Activated naive CD8-positive, alpha-beta T cell treated with anti-CD3 and anti-CD28 coated beads for 36 hours (primary cell): ENCODE results near the gene MANSC1. TPM values are rescaled to one million over a fixed set of nuclear protein-coding genes. Genes with fewer than 3 reads are reported as not detected.

Source experiments
- DNase-seq: peaks from one replicate; pipeline ENCODE4 v3.0.0; 2021
- H3K27ac Mint-ChIP-seq: one replicate; pipeline ENCODE4 v1.8.0; 2022; ENCODE audit warnings: mild to moderate bottlenecking, moderate library complexity, mixed read lengths
- H3K27me3 Mint-ChIP-seq: one replicate; pipeline ENCODE4 v1.8.0; 2022; ENCODE audit warnings: mild to moderate bottlenecking, mixed read lengths
- H3K36me3 Mint-ChIP-seq: one replicate; pipeline ENCODE4 v1.8.0; 2021; ENCODE audit warnings: mild to moderate bottlenecking, mixed read lengths
- H3K4me1 Mint-ChIP-seq: one replicate; pipeline ENCODE4 v1.8.0; 2021; ENCODE audit warnings: mixed read lengths
- H3K4me3 Mint-ChIP-seq: one replicate; pipeline ENCODE4 v1.8.0; 2022; ENCODE audit warnings: mild to moderate bottlenecking, moderate library complexity, mixed read lengths
- H3K9me3 Mint-ChIP-seq: one replicate; pipeline ENCODE4 v1.8.0; 2022; ENCODE audit warnings: mixed read lengths
- total RNA-seq, 2 experiments: library from RNA; stranded (reverse); gene quantifications; one replicate each; pipeline ENCODE4 v1.2.3, GENCODE V29; 2021

The MANSC1 gene
- under 1 TPM; 0.43 to 0.76 TPM for total RNA-seq

DNA sequence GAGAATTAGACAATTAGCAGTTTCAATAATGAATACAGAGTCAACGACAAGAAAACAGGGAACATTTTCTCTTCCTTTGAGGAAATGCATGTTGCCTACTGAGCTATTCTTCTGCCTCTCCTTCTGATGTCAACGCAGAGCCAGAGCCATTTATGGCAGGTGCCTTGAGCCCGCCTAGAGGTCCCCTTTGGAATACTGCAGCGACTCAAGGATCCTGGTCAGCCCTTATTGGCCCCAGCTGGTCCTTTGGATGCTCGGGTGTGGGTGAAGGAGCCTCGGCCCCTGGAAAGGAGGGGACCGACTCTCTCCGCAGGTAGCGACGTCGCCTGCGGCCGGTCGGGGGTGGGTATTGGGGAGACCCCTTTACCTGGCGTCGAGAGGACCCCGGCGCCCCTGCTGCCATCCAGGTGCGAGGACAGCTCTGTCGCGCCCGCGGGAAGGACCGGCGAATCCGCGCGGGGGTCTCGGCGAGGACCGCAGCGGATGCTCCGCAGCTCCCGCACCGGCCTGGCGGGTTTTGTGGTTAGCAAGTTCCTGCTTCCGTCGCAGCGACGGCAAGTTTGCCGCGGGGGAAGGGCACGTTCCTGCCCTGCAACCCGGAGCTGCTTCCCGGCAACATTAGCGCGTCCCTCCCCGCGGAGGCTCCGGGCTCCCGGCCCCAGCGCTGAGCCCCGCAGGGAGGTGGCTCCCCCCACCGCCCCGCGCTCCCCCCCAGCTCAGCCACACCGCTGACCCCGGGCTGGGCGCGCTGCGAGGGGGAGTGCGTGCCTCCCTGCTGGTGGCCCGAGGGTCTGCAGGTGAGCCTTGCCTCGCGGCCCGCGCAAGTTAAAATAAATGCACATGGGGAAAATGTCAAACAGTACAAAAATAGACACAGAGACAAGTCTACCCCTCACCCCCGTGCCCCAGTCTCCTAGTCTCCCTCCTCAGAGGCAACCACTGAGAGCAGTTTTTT, at the start of gene MANSC1:
TSS of gene MANSC1 (minus strand) at position 532 of the 955 bp plus-strand sequence. CDS start 6,928 bp downstream, outside the sequence.
- Mint-ChIP-seq H3K4me1 (peaks cover 16% of the 10 kb centered on the region), H3K27ac (no peak within 1 kb of the TSS), H3K36me3 (peaks cover 3% of the 10 kb centered on the region), H3K4me3 (peak within 1 kb of the TSS; percentile 61), H3K9me3 (peaks cover 4% of the 10 kb centered on the region), H3K27me3 (no peaks in the 10 kb centered on the region)
- peak; percentile 44 for DNase-seq

DNA sequence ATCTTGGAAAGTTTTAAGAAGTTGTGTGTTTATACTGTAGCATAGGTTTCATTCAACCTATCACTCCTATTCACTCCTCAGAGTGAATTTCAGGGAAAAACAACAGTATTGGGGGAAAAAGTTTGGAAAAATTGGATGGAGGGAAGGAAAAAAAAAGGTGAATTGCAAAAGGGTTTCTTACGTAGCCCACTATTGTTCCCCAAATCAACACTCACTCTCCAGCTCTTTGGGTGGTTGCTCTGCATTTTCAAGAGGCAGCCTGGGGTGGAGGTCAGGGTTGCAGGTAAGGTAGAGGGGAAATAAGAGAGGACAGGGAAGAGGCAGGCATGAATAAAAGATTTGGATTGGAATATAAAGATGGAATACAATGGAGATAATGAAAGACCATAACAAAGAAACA, 49.1 kb upstream of the MANSC1 start:
- peaks cover 18% of the 10 kb centered on the region for H3K4me1 Mint-ChIP-seq
- peaks cover 35% of the 10 kb centered on the region for H3K36me3 Mint-ChIP-seq
- no peak overlapping the region for H3K27ac Mint-ChIP-seq
- no peak overlapping the region for H3K4me3 Mint-ChIP-seq
- DNase-seq, result no peak
- H3K9me3 Mint-ChIP-seq, result peaks cover 6% of the 10 kb centered on the region
- no peaks in the 10 kb centered on the region for H3K27me3 Mint-ChIP-seq

DNA sequence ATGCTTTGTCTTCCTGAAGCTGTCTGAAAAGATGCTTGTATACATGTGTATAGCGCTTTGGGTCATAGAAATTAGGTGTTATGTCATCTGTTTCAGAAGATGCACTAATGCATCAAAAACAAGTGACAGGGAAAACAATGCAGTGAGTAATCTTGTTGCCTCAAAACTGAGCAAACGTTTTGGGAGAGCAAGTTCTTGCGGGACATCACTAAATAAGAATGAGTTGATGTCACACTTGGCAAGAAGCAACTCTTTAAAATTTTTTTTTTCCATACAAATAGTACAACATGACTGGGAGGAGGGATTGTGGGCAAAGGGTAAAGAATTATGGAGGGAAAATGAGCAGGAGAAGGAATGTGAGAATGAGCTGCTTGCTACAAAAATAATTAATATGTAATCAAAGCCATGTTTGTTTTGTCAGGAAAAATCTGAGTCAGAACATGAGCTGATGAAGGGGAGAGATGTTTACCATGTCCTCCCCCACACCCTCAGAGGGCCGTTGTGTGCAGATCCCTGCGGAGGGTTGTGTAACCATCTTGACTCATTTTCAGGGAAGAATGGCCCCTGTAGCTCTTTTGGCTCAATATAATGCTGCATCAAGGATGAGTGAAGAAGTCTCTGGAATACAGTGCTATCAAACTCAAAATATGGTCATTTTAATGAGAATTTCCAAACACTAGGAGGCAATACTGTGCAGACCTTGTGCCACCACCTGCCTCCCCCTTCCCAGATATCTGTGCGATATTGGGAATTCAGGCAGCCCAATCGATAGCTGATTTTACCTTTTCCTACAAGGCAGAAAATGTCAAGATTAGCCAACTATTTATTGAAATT, 48.2 kb upstream of the MANSC1 start:
- peaks cover 11% of the 10 kb centered on the region for H3K4me1 Mint-ChIP-seq
- H3K9me3 Mint-ChIP-seq, result peaks cover 6% of the 10 kb centered on the region

DNA sequence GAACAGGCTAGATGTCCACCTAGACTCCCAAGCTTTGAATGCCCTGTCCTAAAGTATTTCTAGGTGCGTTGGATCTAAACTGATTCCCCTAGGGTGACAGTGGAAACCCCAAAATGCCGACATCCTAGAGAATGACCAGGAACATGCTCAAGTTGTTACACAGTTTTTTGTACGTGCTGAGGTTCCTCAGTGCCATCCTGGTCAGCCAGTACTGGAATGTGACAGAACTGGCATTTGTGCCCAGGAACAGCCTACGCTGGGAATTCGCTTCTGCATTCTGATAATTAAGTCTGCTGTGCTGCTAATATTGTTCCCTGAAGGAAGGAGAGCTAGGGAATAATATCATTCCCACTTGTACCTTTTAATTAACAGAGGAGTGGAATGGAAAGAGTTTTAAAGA, 47.1 kb upstream of the MANSC1 start:
- DNase-seq, result no peak
- peaks cover 8% of the 10 kb centered on the region for H3K4me1 Mint-ChIP-seq
- no peak overlapping the region for H3K4me3 Mint-ChIP-seq
- peaks cover 6% of the 10 kb centered on the region for H3K9me3 Mint-ChIP-seq
- no peaks in the 10 kb centered on the region for H3K27me3 Mint-ChIP-seq
- H3K27ac Mint-ChIP-seq, result no peak overlapping the region
- H3K36me3 Mint-ChIP-seq, result peaks cover 27% of the 10 kb centered on the region

More for the DNA sequence above, 48.2 kb upstream of the MANSC1 start:
- no peak for DNase-seq
- H3K36me3 Mint-ChIP-seq, result peaks cover 28% of the 10 kb centered on the region
- H3K4me3 Mint-ChIP-seq, result no peak overlapping the region
- H3K27ac Mint-ChIP-seq, result no peak overlapping the region
- H3K27me3 Mint-ChIP-seq, result no peaks in the 10 kb centered on the region

DNA sequence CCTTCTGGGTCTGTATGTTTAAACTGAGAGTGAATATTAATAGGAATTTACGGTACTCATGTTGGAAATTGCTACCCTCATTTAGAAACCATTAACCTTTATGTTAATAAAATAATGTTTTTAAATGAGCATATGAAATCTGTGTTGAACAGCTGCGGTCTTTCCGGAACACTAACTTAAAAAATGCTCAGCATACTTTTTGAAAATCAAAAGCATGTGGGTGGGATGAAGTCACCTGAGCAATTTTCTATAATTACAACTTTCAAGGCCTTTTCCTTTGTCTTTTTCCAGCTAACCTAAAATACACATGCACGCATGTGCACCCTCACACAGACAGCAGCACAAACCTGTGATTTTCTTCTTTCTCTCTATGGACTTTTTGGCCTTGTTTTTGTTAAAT, 46.7 kb upstream of the MANSC1 start:
- Mint-ChIP-seq H3K4me3 (no peak overlapping the region), H3K9me3 (peaks cover 4% of the 10 kb centered on the region), H3K4me1 (peaks cover 8% of the 10 kb centered on the region), H3K36me3 (peaks cover 25% of the 10 kb centered on the region), H3K27ac (no peak overlapping the region), H3K27me3 (no peaks in the 10 kb centered on the region)
- no peak for DNase-seq

DNA sequence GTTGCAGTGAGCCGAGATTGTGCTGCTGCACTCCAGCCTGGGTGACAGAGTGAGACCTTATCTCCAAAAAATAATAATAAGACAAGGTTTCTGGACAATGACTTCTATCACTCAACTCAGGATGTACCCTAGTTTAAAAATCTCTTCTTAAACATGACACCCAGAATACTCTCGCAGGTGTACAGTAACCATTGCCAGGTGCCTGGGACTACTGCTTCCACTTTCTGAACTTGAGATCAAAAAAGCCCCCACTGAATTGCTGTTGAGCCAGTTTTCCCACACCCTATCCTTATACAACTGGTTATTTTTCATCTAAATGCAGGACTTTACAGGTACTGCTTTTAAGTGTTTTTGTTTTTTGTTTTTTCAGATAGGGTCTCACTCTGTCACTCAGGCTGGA, 43.1 kb upstream of the MANSC1 start:
- H3K4me3 Mint-ChIP-seq, result no peak overlapping the region
- H3K4me1 Mint-ChIP-seq, result peaks cover 1% of the 10 kb centered on the region
- no peak overlapping the region for H3K27ac Mint-ChIP-seq
- H3K27me3 Mint-ChIP-seq, result no peaks in the 10 kb centered on the region
- DNase-seq, result no peak
- no peaks in the 10 kb centered on the region for H3K9me3 Mint-ChIP-seq
- H3K36me3 Mint-ChIP-seq, result peaks cover 20% of the 10 kb centered on the region

DNA sequence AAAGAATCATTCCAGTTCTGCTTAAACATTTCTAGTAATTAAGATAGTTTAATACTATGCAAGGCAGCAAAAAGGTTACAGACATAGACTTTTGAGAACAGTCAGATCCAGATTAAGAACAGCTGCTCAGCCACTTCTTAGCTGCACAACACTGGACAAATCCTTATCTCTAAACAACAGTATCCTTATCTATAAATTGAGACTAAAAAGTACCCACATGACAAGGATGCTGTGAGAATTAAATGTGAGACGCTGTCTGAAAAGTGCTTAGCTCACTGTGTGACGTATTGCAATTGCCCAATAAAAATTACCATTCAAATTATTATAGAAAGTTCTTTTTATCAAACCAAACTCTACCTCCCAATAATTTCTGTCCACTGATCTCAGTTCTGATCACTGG, 42.4 kb upstream of the MANSC1 start:
- H3K27ac Mint-ChIP-seq, result no peak overlapping the region
- H3K36me3 Mint-ChIP-seq, result peaks cover 20% of the 10 kb centered on the region
- no peaks in the 10 kb centered on the region for H3K9me3 Mint-ChIP-seq
- H3K4me3 Mint-ChIP-seq, result no peak overlapping the region
- H3K4me1 Mint-ChIP-seq, result peaks cover 3% of the 10 kb centered on the region
- no peaks in the 10 kb centered on the region for H3K27me3 Mint-ChIP-seq
- no peak for DNase-seq

DNA sequence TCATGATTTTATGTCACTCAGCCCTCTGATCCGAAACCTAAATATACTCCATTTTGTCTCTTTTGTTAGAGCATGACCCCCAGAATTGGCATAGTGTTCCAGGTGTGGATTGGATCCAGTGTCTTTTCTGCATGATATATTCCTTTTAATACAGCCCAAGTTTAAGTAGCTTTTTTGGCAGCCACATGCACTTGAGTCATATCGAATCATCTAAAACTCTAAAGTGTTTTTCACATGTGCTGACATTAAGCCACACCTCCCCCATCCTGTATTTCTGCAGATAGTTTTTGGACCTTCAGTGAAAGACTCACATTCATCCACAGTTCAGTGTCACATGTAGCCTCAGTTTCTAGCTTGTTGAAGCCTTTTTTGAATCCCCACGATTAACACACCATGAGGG, 37.5 kb upstream of the MANSC1 start:
- peaks cover 38% of the 10 kb centered on the region for H3K36me3 Mint-ChIP-seq
- no peak overlapping the region for H3K4me3 Mint-ChIP-seq
- H3K9me3 Mint-ChIP-seq, result peaks cover 2% of the 10 kb centered on the region
- peaks cover 24% of the 10 kb centered on the region for H3K4me1 Mint-ChIP-seq
- peak overlapping the region; percentile 43 for H3K27ac Mint-ChIP-seq
- no peaks in the 10 kb centered on the region for H3K27me3 Mint-ChIP-seq
- DNase-seq, result no peak

DNA sequence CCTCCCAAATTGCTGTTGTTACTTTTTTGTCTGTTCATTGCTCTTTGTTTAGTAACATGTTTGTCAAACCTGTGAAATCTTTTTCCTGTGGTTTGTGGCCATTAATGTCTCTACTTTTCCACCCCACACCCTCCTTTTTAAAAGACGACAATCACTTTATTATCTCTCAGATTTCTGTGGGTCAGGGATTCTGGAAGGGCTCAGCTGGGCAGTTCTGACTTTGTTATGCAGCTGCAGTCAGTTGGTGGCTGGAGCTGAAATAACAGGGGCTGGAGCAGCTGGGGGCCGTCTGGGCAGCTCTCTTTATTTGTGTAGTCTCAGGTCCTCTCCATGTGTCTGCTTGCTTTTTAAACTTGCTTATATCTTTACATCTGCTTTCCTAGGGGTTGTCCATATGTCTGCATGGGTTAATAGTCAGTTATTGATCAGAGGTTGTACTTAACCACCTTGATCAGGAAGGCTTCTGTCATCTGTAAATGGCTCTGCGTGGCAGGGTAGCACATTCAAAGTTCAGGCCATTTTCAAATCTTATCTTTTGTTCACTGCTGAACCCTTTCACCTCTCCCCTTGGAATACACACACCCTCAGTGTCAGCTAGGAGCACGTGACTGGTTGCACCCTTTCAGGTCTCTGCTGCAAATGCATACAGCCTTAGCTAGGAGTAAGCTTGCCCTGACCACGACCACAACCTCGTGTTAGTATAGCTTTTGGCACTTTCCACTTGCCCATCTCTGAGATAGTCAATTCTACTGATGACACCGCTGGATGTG, 34.7 kb upstream of the MANSC1 start:
- Mint-ChIP-seq H3K27me3 (no peaks in the 10 kb centered on the region), H3K9me3 (peaks cover 3% of the 10 kb centered on the region), H3K27ac (peak overlapping the region; percentile 81), H3K36me3 (peaks cover 52% of the 10 kb centered on the region), H3K4me3 (no peak overlapping the region), H3K4me1 (peaks cover 33% of the 10 kb centered on the region)
- peak; percentile 50 for DNase-seq

DNA sequence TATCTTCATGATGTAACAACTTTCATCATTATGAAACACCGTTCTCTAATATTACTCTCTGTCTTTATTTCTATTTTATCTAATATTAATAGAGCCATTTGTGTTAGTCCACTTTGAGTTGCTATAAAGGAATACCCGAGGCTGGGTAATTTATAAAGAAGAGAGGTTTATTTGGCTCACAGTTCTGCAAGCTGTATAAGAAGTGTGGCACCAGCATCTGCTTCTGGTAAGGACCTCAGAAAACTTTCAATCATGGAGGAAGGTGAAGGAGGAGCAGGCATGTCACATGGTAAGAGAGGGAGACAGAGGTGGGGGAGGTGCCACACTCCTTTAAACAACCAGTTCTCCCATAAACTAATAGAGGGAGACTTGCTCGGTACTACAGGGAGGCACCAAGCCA, 31.9 kb upstream of the MANSC1 start:
- Mint-ChIP-seq H3K27me3 (no peaks in the 10 kb centered on the region), H3K36me3 (peaks cover 56% of the 10 kb centered on the region), H3K9me3 (peaks cover 3% of the 10 kb centered on the region), H3K4me1 (peaks cover 32% of the 10 kb centered on the region), H3K4me3 (no peak overlapping the region), H3K27ac (no peak overlapping the region)
- no peak for DNase-seq

DNA sequence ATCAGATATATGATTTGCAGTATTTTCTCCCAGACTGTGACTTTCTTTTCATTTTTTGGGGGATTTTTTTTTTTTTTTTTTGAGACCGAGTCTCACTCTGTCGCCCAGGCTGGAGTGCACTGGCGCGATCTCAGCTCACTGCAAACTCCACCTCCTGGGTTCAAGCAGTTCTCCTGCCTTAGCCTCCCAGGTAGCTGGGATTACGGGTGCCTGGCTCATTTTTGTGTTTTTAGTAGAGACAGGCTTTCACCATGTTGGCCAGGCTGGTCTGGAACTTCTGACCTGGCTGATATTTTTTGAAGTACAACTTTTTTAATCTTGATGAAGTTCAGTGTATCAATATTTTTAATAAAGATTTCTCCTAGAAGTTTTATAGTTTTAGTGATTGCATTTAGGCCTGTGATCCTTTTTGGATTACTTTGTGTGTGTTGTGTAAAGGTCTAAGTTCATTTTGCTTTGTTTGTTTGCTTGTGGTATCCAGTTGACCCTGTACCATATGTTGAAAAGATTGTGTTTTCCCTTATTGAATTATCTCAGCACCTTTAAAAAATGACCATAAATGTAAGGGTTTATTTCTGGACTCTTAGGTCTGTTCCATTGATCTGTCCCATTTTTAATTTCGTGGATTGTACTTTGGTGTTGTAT, 31.0 kb upstream of the MANSC1 start:
- no peak overlapping the region for H3K27ac Mint-ChIP-seq
- H3K36me3 Mint-ChIP-seq, result peaks cover 55% of the 10 kb centered on the region
- no peaks in the 10 kb centered on the region for H3K27me3 Mint-ChIP-seq
- peaks cover 31% of the 10 kb centered on the region for H3K4me1 Mint-ChIP-seq
- H3K4me3 Mint-ChIP-seq, result no peak overlapping the region
- no peak for DNase-seq
- H3K9me3 Mint-ChIP-seq, result peaks cover 3% of the 10 kb centered on the region

DNA sequence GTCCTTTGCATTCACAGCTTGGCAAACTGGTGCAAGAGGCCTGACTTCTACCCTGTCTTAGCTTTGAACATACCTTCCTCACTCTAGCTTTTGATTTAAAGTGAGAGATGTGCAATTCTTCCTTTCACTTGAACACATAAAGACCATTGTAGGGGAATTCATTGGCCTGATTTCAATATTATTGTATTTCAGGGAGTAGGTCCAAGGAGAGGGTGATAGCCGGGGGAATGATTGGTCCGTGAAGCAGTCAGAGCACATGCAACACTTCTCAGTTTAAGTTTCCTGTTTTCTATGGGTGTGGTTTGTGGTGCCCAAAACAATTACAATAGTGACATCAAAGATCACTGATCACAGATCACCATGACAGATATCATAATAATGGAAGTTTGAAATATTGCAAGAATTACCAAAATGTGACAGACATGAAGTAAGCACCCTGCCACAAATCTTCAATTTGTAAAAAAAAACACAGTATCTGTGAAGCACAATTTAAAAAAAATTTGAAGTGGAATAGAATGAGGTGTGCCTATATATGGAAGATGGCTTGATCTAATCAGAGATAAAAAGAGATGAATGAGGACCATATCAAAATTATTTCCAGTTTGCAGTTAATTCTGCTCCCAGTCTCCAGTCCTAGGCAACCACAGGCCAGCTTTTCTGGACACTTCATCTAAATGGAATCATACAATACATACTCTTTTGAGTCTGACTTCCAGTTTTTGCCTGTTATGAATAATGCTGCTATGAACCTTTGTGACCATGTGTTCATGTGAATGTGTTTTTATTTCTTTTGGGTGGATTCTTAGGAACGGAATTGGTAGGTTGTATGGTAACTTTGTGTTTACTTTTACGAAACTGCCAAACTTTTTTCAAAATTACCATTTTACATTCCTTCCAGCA, 30.0 kb upstream of the MANSC1 start:
- peak overlapping the region; percentile 71 for H3K27ac Mint-ChIP-seq
- DNase-seq, result no peak
- H3K27me3 Mint-ChIP-seq, result no peaks in the 10 kb centered on the region
- H3K4me3 Mint-ChIP-seq, result no peak overlapping the region
- peaks cover 48% of the 10 kb centered on the region for H3K36me3 Mint-ChIP-seq
- peaks cover 3% of the 10 kb centered on the region for H3K9me3 Mint-ChIP-seq
- H3K4me1 Mint-ChIP-seq, result peaks cover 28% of the 10 kb centered on the region

DNA sequence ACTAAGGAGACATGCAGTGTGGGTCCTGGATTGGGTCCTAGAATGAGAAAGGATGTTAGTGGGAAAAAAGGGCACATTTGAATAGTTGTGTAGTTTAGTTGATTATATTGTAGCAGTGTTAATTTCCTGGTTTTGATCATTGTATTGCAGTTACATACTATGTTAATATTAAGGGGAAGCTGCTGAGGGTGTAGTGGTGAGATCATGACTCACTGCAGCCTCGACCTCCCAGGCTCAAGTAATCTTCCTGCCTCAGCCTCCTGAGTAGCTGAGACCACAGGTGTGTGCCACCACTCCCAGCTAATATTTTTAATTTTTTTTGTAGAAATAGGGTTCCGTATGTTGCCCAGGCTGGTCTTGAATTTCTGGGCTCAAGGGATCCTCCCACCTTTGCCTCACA, 28.6 kb upstream of the MANSC1 start:
- Mint-ChIP-seq H3K36me3 (peaks cover 39% of the 10 kb centered on the region), H3K4me3 (no peak overlapping the region), H3K4me1 (peaks cover 17% of the 10 kb centered on the region), H3K9me3 (peaks cover 2% of the 10 kb centered on the region), H3K27me3 (no peaks in the 10 kb centered on the region), H3K27ac (peak overlapping the region; percentile 6)
- no peak for DNase-seq
